Measurements from ENCODE around the gene LYSMD1.

LYSMD1 gene

DNA sequence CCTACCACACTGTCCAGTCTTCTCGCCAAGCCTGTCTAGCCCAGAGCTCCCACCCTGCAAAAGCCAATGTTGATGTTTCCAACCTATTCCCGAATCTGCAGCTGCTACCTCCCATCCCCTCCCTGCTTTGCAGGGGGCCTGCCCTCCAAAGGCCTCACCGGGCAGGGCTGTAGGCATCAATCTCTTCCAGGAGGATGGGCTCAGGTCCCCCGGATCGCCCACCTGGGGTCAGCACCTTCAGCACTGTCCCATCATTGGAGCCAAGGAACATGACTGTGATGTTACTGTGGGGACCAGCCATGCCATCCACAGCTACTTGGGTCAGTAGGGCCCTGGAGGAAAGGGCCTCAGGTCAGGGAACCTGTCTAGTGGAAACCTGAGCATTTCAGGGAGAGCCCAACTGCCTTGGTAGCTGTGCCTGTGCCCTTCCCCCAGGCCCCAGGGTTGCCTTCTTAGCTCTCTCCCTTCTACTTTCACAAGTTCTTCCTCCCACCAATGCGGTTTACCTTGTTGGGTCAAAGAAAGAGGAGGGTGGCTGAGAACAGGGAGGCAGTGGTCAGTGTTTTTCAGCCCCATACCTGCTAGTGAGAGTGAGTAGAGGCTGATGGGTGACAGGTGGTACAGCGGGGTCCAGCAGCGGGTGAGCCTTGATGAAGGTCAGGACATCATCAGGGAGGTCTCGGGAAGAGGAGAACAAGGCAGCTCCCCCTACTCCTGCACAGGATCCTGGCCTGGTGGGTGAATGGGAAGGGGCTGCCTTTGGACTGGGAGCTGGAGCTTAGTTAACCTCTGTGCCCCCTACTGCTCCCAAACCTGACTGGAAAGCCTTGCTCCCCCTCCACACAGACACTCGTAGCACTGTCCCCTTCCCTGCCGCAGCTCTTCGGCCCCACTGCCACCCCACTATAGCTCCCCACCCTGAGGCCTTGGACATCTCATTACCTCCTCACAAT is 30.0 kb downstream of the LYSMD1 start:
- DNase-seq, result no peak

DNA sequence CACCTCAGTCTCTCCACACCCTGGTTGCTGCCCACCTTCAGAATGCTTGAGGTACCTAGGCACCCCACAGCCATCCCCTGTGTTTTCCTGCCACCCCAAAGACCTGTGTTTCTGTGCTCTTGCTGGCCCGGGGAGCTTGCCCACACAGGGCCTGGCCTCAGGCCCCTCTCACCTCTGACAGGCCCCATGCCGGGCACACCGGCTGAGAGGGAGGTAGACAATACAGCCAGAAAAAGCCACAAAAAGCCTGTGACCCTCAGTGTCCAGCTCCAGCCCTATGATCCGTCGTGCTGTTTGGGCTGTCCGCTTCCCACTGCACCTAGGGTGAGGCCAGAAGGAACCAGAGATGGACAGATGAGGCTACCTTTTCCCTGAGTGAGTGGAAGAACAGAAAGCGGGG is 30.7 kb downstream of the LYSMD1 start:
- no peak for DNase-seq

DNA sequence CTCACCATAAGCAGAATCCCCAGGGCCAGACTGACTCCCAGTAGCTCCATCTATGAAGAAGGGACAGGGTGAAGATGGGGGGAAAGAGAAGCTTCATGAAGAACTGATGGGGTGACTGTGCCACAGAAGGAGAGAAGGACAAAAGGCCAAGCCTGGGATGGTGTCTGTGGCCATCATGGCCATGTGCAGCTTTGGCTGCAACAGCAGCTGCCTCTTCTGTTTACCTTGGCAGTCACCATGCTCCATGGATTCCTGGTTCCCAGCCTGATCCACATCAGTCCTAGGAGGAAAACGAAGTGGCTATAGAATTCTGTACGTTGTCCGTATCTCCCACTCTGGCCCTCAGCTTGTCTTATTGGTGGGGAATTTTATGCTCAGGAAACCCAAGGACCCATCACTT is 31.3 kb downstream of the LYSMD1 start:
- DNase-seq, result no peak

DNA sequence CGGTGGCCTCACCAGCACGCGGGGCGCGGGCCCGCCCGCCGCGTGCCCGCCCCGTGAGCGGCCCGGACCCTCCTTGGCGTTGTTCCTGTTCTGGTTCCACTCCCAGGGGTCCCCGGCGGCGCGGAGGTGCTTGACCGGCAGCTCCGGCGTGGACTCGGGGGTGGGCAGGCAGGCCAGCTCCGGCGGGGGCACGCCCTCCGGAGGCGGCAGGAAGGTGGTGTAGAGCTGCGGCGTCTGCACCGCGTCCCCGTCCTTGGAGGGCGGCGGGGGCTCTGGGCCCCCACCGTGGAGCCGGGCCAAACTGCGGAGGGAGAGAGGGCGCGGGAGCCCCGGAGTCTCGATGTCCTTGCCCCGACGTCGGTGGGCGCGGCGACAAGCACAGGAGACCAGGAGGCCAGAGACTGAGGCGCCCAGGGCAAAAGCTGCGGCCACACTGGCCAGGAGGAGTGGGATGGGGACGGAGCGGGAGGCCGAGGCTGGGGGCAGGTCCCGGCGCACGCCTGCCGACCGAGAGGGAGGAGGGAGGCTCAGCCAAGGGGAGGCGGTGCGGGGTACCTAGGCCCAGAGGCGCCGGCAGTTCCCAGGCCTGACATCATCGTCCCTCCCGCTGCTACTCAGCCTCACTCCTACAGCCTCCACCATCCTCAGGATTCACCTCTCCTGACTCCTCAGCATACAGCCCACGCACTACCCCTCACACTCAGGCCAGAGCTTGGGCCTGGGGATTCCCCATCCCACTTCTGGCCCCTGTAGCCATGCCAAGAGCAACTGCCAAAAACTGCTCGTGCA is 32.5 kb downstream of the LYSMD1 start:
- no peak for DNase-seq

DNA sequence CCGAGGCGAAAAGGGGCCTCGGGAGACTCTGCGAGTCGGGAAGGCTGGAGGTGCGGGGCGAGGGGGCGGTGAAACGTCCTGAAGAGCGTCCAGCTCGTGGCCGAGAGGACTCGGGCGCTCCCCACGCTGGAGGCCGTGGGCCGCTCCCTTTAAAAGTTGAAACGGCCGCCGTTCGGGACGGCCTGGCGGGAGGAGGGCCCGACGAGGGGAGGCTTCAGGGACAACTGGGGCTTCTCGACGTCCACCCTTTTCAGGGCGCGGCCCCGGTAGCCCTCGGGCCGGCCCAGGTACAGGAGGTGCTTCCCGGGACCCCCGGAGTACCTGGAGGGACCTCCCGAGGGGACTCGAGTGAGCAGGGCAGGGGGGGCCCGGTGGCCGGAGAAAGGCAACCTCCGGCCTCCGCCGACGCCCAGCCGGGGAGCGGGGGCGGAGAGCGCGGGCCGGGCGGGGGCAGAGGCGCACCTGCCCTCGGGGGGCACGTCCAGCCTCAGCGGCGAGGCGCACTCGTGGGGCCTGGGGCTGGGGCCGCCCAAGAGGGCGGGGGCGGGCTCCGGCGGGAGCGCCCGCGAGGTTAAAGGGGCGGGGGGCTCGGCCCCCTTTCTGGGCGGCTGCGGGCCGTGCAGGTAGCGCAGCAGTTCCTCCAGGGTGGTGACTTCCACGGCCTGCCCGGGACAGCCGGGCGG is 33.2 kb downstream of the LYSMD1 start:
- no peak for DNase-seq

DNA sequence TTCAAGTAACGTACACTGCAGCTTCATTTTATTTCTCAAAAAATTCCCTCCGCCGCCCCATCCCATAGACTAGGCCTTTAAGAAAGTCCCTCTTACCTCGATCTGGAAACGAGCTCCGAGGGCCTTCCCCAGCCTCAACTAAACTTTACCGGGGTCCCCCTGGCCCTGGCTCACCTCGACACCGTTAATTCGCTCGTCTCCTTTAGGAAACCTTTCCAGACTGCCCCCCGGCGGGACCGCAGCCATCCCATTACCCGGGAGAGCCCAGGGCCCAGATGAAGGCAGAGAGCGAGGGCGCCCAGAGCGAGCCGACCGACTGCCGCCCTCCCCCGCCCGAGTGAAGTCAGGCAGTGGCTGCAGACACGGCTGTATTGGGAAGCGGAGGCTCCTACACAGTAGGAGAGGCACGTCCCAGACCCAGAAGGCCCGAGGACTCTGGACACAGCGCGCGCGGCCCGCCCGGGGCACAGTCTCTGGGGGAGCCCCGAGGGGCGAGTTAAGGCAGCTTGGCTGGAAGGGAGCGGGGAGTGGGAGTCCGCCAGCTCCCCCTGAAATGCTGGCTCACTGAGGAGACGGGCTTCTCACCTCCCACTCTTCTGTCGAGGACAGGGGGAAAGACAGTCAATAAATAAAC is 33.9 kb downstream of the LYSMD1 start:
- DNase-seq, result no peak

DNA sequence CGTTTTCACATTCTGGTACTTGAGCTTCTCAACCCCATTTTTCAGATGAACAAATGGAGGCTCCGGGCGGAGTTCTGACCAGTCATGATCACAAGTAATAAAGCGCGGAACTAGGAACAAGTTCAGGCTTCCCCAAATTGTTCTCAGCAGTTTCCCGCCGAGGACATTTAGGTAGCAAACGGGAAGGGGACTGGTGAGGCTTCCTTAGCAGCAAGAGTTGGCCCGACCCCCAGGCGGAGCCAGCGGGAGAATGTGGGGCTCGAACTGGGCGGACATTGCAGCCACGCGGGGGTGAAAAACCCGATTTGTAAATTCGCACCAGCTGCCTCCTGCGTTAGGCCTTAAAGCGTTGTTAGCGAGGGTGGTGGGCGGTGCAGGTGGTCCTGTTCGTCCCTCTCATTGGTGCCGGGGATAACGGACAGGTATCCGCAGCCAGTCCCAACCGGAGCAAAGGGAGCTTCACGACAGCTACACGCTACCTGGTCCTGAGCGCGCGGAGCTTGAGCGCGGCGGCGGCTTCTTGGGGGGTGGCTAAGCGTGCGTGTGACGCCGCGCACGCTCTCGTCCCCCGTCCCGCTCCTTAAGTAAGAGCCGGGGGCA is 34.6 kb downstream of the LYSMD1 start:
- peak; percentile 79 for DNase-seq

DNA sequence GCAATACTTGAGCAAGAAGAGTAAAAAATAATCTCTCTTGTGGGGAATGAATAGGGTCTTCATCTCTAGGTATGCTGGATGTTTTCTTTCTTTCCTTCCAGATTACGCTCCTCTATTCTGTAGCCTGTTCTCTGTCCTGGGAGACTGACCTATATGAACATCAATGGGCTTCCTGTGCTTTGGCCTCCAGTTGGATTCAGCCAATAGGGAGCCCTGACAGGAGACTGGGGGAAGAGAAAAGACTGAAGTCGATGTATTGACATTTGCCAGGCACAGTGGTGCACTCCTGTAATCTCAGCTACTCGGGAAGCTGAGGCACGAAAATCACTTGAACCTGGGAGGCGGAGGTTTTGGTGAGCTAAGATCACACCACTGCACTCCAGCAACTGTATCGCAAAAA is 36.9 kb downstream of the LYSMD1 start:
- no peak for DNase-seq

DNA sequence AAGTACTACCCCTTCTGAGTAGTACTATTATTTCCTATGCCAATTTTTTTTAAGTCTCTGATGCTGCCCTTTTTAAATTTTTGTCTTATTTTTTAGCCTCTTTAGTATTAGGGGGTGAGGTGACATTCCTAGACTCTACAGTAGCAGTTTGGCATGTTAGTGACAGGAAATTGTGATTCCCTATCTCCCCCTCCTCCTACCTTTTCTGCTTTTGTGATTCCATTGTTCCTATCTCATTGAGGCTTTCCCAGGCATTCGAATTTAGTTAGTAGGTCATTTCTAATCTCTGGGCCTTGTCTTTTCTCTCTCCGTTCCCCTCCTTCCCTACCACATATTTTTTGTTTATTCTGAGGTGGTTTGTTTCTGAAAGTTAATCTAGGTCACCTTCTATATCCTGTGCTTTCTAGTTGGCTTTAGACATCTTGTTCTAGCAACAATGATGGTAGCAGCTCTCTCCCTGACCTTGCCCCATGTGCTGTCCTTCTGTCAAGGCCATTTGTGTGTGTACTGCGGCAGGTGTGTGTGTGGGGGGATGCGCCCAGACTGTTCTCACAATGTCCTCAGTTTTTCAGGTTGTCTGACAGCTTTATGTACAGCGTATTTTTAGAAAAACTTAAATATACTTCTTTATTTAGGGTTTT is 40.8 kb downstream of the LYSMD1 start:
- no peak for DNase-seq

DNA sequence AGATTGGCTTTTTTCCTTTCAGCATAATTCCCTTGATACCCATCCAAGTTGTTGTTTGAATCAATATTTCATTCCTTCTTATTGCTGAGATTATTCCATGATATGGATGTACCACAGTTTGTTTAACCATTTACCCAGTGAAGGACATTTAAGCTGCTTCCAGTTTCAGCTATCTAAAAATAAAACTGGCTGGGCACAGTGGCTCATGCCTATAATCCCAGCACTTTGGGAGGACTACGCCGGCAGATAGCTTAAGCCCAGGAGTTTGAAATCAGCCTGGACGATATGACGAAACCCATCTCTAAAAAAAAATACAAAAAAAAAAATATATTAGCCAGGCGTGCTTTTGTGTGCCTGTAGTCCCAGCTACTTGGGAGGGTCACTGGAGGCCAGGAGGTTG is 51.8 kb downstream of the LYSMD1 start:
- DNase-seq, result no peak
